HG02763 (cell line): ENCODE measurements around the gene REELD1.

ENCODE experiments used
- ATAC-seq: cut with Tn5 transposase; IDR thresholded peaks from one replicate; pipeline ENCODE4 v1.9.1; 2021; ENCODE audit warnings: mild to moderate bottlenecking, moderate library complexity; ENCODE audit not compliant: unreplicated experiment

The REELD1 gene

GRCh38 chr4:146224326-146224966 is 10.1 kb downstream of the REELD1 start:
- no peak for ATAC-seq

GRCh38 chr4:146229406-146229805 is 15.1 kb downstream of the REELD1 start:
- ATAC-seq: no peak

- ATAC-seq: no peak
Measured at GRCh38 chr4:146232131-146232722, 17.9 kb downstream of the REELD1 start.

GRCh38 chr4:146235654-146236177 is 21.4 kb downstream of the REELD1 start:
- no peak for ATAC-seq

- no peak for ATAC-seq
Measured at GRCh38 chr4:146236216-146236615, 21.9 kb downstream of the REELD1 start.

- ATAC-seq: no peak
Measured at GRCh38 chr4:146237092-146237491, 22.8 kb downstream of the REELD1 start.

- ATAC-seq: no peak
Measured at GRCh38 chr4:146238107-146238506, 23.8 kb downstream of the REELD1 start.

GRCh38 chr4:146243141-146243882 is 29.0 kb downstream of the REELD1 start:
- ATAC-seq: peak; percentile 80

- no peak for ATAC-seq
Measured at GRCh38 chr4:146243883-146244277, 29.5 kb downstream of the REELD1 start.

GRCh38 chr4:146244496-146244895 is 30.2 kb downstream of the REELD1 start:
- no peak for ATAC-seq

GRCh38 chr4:146245246-146245645 is 30.9 kb downstream of the REELD1 start:
- ATAC-seq: no peak

GRCh38 chr4:146245850-146246249 is 31.5 kb downstream of the REELD1 start:
- no peak for ATAC-seq

GRCh38 chr4:146246381-146246780 is 32.0 kb downstream of the REELD1 start:
- ATAC-seq: no peak

GRCh38 chr4:146247356-146247755 is 33.0 kb downstream of the REELD1 start:
- no peak for ATAC-seq

- no peak for ATAC-seq
Measured at GRCh38 chr4:146252969-146253611, 38.8 kb downstream of the REELD1 start.

- ATAC-seq: no peak
Measured at GRCh38 chr4:146255463-146255862, 41.1 kb downstream of the REELD1 start.

GRCh38 chr4:146255874-146256273 is 41.5 kb downstream of the REELD1 start:
- ATAC-seq: no peak

GRCh38 chr4:146256328-146256727 is 42.0 kb downstream of the REELD1 start:
- no peak for ATAC-seq

GRCh38 chr4:146257511-146257910 is 43.2 kb downstream of the REELD1 start:
- no peak for ATAC-seq

GRCh38 chr4:146260521-146260920 is 46.2 kb downstream of the REELD1 start:
- no peak for ATAC-seq

- no peak for ATAC-seq
Measured at GRCh38 chr4:146261041-146261440, 46.7 kb downstream of the REELD1 start.
